ENCODE measurements around the gene ARHGAP26.

ARHGAP26 gene

DNA sequence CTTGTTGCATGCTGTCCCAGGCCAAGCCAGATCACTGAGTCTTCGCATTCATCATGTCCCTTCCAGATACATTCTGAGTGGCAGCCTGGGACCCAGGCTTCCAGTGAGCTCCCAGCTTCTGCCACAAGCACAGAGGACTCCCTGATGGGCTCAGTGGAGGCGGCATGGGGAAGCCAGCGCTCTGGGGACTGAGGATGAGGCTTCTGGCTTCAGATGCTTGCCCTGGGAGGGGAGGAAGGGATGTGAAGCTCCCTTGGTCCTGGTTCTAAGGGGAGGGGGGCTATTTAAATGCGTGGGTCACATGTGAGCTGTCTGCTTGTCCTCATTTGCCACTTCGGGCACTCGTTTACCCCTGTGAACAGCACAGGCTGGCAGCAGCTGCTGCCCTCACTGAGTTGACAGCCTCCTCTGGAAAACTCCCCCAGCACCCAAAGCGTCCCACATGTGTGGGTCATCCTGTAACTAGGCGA is 459.3 kb downstream of the ARHGAP26 start:
- Mint-ChIP-seq H3K27ac (peak overlapping the region; percentile 85), H3K9me3 (no peaks in the 10 kb centered on the region), H3K27me3 (peaks cover 5% of the 10 kb centered on the region), H3K4me1 (peaks cover 28% of the 10 kb centered on the region), H3K36me3 (no peaks in the 10 kb centered on the region), H3K4me3 (peak overlapping the region; percentile 46)
- CTCF ChIA-PET, result interaction anchor here (0.9 to 2.5 kb wide), 3 partner anchors 11 to 227 kb away, joined by 3 to 9 read pairs (median 4); no protein-coding TSS in a partner anchor
- peak; percentile 21 for DNase-seq

DNA sequence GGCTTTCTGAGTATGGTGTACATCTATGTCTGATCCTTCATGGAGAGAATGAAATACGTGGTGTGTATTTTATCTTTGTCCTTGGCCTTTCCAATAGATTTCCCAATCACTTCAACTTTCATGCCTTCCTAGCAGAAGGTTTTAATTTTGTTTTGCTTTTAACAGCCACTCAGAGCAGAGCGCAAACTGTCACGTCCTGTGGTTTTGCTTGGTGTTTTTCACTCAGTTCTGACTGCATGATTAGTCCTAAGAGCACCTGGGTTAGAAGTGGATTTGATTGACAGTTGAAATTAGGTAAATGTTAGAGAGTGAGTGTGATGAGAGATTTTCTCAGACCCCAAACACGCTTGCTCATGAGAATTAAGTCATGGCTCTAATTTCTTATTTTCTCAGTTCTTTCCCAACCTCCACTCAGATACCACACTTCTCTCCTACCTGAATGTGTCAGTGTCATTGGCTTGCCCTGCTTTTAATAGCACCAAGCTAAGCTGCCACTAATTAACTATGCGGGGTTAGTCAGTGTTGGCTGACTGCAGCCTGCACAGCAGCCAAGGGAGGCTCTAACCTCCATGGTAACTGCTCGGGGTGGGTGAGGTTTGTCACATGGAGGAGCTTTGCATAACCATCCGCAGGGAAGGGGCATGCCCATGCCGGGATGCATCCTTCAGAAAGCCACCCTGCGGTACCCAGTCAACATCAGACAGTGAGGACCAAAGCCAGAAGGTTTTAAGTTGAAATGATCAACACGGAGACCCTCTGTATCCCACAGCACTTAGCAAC is 459.9 kb downstream of the ARHGAP26 start:
- CTCF ChIA-PET, result interaction anchor here (0.9 to 1.2 kb wide), 2 partner anchors 175 to 227 kb away, joined by 3 to 4 read pairs; no protein-coding TSS in a partner anchor
- Mint-ChIP-seq H3K27ac (peak overlapping the region; percentile 85), H3K4me3 (peak overlapping the region; percentile 46), H3K9me3 (no peaks in the 10 kb centered on the region), H3K27me3 (peaks cover 5% of the 10 kb centered on the region), H3K4me1 (peaks cover 28% of the 10 kb centered on the region), H3K36me3 (no peaks in the 10 kb centered on the region)
- peak; percentile 67 for DNase-seq

- Mint-ChIP-seq H3K4me1 (peaks cover 28% of the 10 kb centered on the region), H3K27me3 (peaks cover 5% of the 10 kb centered on the region), H3K36me3 (no peaks in the 10 kb centered on the region), H3K27ac (no peak overlapping the region), H3K4me3 (no peak overlapping the region), H3K9me3 (no peaks in the 10 kb centered on the region)
- CTCF ChIA-PET, result no interaction called here
- no peak for DNase-seq
These were observed 460.5 kb downstream of the ARHGAP26 start for GRCh38 chr5:143230676-143230996.

GRCh38 chr5:143231416-143231815 is 461.2 kb downstream of the ARHGAP26 start:
- Mint-ChIP-seq H3K9me3 (no peaks in the 10 kb centered on the region), H3K36me3 (no peaks in the 10 kb centered on the region), H3K4me3 (no peak overlapping the region), H3K27ac (no peak overlapping the region), H3K27me3 (peaks cover 5% of the 10 kb centered on the region), H3K4me1 (peaks cover 28% of the 10 kb centered on the region)
- CTCF ChIA-PET, result no interaction called here
- DNase-seq, result no peak

DNA sequence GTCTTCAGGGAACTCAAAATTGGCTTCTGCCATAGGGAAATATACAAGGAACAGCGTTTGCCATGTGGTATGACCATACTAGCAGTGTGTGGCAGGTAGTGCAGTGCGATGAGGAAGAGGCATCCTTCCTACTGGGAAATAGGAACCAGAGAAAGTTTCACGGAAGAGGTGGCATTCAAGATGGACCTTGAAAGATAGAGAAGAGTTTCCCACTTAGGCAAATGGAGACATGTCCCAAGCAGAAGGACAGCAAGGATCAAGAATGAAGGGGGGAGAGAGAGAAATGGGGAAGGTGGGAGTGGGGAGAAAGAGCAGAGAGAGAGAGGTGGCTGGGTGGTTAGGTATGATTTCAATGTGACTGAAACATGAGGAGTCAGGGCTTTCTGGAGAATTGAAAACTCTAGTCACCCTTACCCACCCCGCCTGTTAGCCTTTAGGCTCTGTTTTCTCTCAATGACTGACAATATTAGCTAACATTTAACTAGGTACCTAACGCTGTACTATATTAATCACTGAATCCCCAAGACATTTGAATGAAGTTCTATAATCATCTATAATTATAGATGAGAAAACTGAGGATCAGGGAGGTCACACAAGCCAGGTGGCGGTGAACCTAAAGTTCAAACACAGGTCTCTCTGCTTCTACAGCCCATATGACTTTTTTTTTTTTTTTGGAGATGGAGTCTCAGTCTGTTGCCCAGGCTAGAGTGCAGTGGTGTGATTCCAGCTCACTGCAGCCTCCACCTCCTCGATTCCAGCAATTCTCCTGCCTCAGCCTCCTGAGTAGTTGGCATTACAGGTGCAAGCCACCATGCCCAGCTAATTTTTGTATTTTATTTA is 462.0 kb downstream of the ARHGAP26 start:
- CTCF ChIA-PET, result no interaction called here
- no peaks in the 10 kb centered on the region for H3K36me3 Mint-ChIP-seq
- no peak overlapping the region for H3K4me3 Mint-ChIP-seq
- H3K27ac Mint-ChIP-seq, result no peak overlapping the region
- peaks cover 28% of the 10 kb centered on the region for H3K4me1 Mint-ChIP-seq
- no peaks in the 10 kb centered on the region for H3K9me3 Mint-ChIP-seq
- no peak for DNase-seq
- H3K27me3 Mint-ChIP-seq, result peaks cover 5% of the 10 kb centered on the region

GRCh38 chr5:143233031-143233430 is 462.9 kb downstream of the ARHGAP26 start:
- Mint-ChIP-seq H3K27me3 (peaks cover 10% of the 10 kb centered on the region), H3K36me3 (no peaks in the 10 kb centered on the region), H3K9me3 (no peaks in the 10 kb centered on the region), H3K27ac (no peak overlapping the region), H3K4me3 (no peak overlapping the region), H3K4me1 (peaks cover 26% of the 10 kb centered on the region)
- no peak for DNase-seq
- CTCF ChIA-PET, result no interaction called here

DNA sequence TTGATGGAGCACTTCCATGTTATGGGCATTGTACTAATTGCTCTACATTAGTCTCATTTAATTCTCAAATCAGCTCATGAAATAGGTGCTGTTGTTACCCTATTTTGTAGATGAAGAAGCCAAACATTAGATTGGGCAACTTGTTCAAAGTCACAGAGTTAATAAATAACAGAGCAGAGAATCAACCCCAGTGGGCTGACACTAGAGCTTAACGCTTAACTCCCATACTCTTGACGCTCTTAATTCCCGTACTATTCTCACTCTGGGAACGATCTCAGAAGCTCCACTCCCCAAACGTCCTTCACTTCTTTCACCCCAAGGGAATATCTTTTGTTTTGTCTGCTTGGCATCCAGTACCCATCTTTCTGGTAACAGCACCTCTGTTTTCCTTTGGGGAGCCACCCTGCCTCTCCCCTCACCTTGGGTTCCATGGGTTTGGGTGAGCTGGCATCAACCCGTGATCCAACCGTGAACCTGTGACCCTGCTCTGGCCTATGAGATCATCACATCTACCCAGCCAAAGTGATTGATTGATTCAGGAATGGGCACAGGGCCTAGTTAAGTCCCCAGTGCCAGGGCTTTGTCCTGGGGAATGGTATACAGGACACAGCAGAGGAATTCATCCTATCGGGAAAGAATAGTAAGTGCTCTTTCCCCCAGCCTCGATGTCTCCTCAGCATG is 464.1 kb downstream of the ARHGAP26 start:
- peaks cover 10% of the 10 kb centered on the region for H3K27me3 Mint-ChIP-seq
- H3K27ac Mint-ChIP-seq, result no peak overlapping the region
- H3K9me3 Mint-ChIP-seq, result no peaks in the 10 kb centered on the region
- H3K36me3 Mint-ChIP-seq, result no peaks in the 10 kb centered on the region
- H3K4me1 Mint-ChIP-seq, result peaks cover 20% of the 10 kb centered on the region
- CTCF ChIA-PET, result interaction anchor here (1.4 kb wide), 1 partner anchor 216 kb away, joined by 3 read pairs; no protein-coding TSS in a partner anchor
- no peak for DNase-seq
- no peak overlapping the region for H3K4me3 Mint-ChIP-seq

- no peaks in the 10 kb centered on the region for H3K36me3 Mint-ChIP-seq
- peaks cover 9% of the 10 kb centered on the region for H3K4me1 Mint-ChIP-seq
- no peak overlapping the region for H3K27ac Mint-ChIP-seq
- H3K27me3 Mint-ChIP-seq, result peaks cover 10% of the 10 kb centered on the region
- H3K9me3 Mint-ChIP-seq, result no peaks in the 10 kb centered on the region
- no peak for DNase-seq
- no peak overlapping the region for H3K4me3 Mint-ChIP-seq
- CTCF ChIA-PET, result interaction anchor here (1.4 kb wide), 1 partner anchor 217 kb away, joined by 3 read pairs; no protein-coding TSS in a partner anchor
These were observed 465.2 kb downstream of the ARHGAP26 start for GRCh38 chr5:143235423-143235822.

GRCh38 chr5:143236682-143237081 is 466.5 kb downstream of the ARHGAP26 start:
- H3K9me3 Mint-ChIP-seq, result no peaks in the 10 kb centered on the region
- H3K4me3 Mint-ChIP-seq, result no peak overlapping the region
- no peaks in the 10 kb centered on the region for H3K4me1 Mint-ChIP-seq
- no peak for DNase-seq
- CTCF ChIA-PET, result no interaction called here
- no peak overlapping the region for H3K27ac Mint-ChIP-seq
- H3K27me3 Mint-ChIP-seq, result peaks cover 10% of the 10 kb centered on the region
- H3K36me3 Mint-ChIP-seq, result no peaks in the 10 kb centered on the region

DNA sequence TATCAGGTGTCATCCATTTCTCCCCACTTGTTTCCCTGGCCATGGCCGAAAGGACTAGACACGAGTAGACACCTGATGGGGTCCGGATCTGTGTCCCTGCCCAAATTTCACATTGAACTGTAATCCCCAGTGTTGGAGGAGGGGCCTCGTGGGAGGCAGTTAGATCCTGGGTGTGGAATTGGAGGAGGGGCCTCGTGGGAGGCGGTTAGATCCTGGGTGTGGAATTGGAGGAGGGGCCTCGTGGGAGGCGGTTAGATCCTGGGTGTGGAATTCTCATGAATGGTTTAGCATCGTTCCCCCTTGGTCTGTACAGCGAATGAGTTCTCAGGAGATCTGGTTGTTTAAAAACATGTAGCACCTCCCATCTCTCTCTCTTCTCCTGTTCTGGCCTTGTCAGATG is 467.5 kb downstream of the ARHGAP26 start:
- no peaks in the 10 kb centered on the region for H3K36me3 Mint-ChIP-seq
- no peak overlapping the region for H3K4me3 Mint-ChIP-seq
- H3K9me3 Mint-ChIP-seq, result no peaks in the 10 kb centered on the region
- no peaks in the 10 kb centered on the region for H3K4me1 Mint-ChIP-seq
- no peak for DNase-seq
- peaks cover 6% of the 10 kb centered on the region for H3K27me3 Mint-ChIP-seq
- CTCF ChIA-PET, result no interaction called here
- H3K27ac Mint-ChIP-seq, result no peak overlapping the region

DNA sequence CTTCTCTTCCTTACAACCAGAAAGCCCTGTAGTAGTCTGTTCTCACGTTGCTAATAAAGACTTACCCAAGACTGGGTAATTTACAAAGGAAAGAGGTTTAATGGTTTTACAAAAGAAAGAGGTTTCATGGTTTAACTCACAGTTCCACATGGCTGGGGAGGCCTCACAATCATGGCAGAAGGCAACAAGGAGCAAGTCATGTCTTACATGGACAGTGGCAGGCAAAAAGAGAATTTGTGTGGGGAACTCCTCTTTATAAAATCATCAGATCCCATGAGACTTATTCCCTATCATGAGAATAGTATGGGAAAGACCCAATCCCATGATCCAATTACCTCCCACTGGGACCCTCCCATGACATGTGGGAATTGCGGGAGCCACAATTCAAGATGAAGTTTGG is 468.4 kb downstream of the ARHGAP26 start:
- peaks cover 6% of the 10 kb centered on the region for H3K27me3 Mint-ChIP-seq
- CTCF ChIA-PET, result no interaction called here
- H3K4me1 Mint-ChIP-seq, result no peaks in the 10 kb centered on the region
- no peak overlapping the region for H3K4me3 Mint-ChIP-seq
- H3K27ac Mint-ChIP-seq, result no peak overlapping the region
- no peak for DNase-seq
- H3K9me3 Mint-ChIP-seq, result no peaks in the 10 kb centered on the region
- no peaks in the 10 kb centered on the region for H3K36me3 Mint-ChIP-seq

DNA sequence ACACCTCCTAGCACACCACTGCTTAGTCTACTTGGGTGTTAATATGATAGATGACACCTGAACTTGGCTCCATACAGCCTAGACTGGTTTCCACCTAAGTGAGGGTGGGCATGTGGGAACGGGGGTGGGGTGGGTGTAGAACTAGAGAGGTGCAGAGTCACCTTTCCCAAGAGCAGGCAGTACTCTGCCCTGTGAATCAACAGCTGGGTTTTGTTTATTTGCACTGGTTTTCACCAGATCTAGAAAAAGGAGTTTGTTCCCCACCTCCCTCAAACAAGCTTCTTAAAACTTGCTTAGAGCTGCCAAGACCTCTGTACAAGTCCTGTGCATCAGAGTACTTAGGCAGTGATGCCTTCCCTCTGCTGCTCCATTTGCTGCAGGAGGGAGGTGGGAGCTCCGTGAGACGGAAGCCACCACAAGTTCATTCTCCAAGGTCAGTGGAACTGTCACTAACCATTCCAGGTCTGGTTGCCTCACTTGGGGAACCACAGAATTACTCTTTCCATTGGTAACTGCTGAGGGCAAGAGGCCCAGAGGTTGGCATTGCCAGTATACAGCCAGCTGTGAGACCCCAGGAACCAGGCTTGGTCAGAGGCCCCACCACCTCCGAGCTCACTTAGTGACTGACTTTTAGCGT is 469.8 kb downstream of the ARHGAP26 start:
- CTCF ChIA-PET, result no interaction called here
- H3K27ac Mint-ChIP-seq, result no peak overlapping the region
- H3K36me3 Mint-ChIP-seq, result no peaks in the 10 kb centered on the region
- peaks cover 10% of the 10 kb centered on the region for H3K27me3 Mint-ChIP-seq
- no peaks in the 10 kb centered on the region for H3K4me1 Mint-ChIP-seq
- H3K4me3 Mint-ChIP-seq, result no peak overlapping the region
- H3K9me3 Mint-ChIP-seq, result no peaks in the 10 kb centered on the region
- DNase-seq, result no peak

DNA sequence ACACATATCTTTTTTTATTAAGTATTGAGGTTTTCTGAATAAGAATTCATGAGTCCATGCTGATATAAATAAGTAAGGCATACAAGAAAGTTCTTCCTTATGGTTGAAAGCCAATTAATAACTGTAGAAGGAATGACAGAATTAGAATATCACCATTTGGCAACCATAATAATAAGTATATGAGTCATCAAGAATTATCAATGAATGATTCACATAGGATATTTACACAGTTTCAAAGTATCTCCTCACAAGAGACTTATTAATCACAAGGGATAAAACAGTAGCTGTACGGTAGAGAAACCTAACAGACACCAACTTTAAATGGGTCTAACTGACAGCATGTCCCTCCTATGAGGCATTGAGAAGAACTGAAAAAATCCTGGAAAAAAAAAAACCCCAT is 471.7 kb downstream of the ARHGAP26 start:
- Mint-ChIP-seq H3K4me3 (no peak overlapping the region), H3K9me3 (peaks cover 7% of the 10 kb centered on the region), H3K27ac (no peak overlapping the region), H3K36me3 (no peaks in the 10 kb centered on the region), H3K4me1 (no peaks in the 10 kb centered on the region), H3K27me3 (peaks cover 10% of the 10 kb centered on the region)
- DNase-seq, result no peak
- CTCF ChIA-PET, result no interaction called here

DNA sequence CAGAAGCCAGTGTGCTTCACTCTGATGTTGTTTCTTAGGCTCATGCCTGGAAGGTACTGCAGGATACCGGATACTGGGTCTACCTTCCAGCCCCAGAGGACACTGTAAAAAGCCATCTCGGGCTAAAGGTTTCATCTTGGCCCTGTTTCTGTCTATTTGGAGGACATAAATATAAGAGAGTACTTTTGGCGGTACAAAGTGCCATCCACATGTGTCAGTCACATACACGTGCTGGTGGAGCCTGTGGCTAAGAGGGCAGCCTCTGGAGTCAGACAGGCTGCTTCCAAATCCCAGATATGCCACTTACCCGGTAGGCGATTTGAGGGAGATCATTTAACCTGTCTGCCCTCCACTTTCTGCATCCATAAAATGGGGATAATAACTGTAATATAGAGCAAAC is 472.9 kb downstream of the ARHGAP26 start:
- Mint-ChIP-seq H3K9me3 (peaks cover 7% of the 10 kb centered on the region), H3K4me3 (no peak overlapping the region)

More for the DNA sequence above, 472.9 kb downstream of the ARHGAP26 start:
- H3K4me1 Mint-ChIP-seq, result no peaks in the 10 kb centered on the region
- CTCF ChIA-PET, result no interaction called here
- no peaks in the 10 kb centered on the region for H3K36me3 Mint-ChIP-seq
- H3K27me3 Mint-ChIP-seq, result peaks cover 4% of the 10 kb centered on the region
- DNase-seq, result no peak
- no peak overlapping the region for H3K27ac Mint-ChIP-seq

All from activated naive CD4-positive, alpha-beta T cell treated with anti-CD3 and anti-CD28 coated beads, Interleukin-2, amount 10 ng/mL, durations not matched to agents 7 days and 5 days (primary cell).